HUES6 (cell line): Measurements from ENCODE around the gene TARS3.

Experiments used
- H3K27ac ChIP-seq: 2 replicates; pipeline ENCODE4 v1.7.0; 2013; ENCODE audit warnings: low read depth, mild to moderate bottlenecking, low read length, inconsistent platforms
- H3K27me3 ChIP-seq: 2 replicates; pipeline ENCODE4 v1.6.1; 2013; ENCODE audit warnings: low read length; ENCODE audit not compliant: control insufficient read depth, insufficient read depth
- H3K36me3 ChIP-seq: 2 replicates; pipeline ENCODE4 v1.6.1; 2013; ENCODE audit warnings: low read length; ENCODE audit not compliant: control insufficient read depth, insufficient read depth
- H3K4me1 ChIP-seq: 2 replicates; pipeline ENCODE4 v1.6.1; 2013; ENCODE audit warnings: low read length; ENCODE audit not compliant: control insufficient read depth, insufficient read depth
- H3K4me3 ChIP-seq: 2 replicates; pipeline ENCODE4 v1.5.1; 2013; ENCODE audit warnings: low read depth, low read length
- H3K9ac ChIP-seq: one replicate; pipeline ENCODE4 v1.6.1; 2013; ENCODE audit warnings: mild to moderate bottlenecking, low read length
- H3K9me3 ChIP-seq: 2 replicates; pipeline ENCODE4 v1.6.1; 2013; ENCODE audit warnings: low read depth, low read length; ENCODE audit not compliant: control insufficient read depth, insufficient read depth

TARS3 gene

DNA sequence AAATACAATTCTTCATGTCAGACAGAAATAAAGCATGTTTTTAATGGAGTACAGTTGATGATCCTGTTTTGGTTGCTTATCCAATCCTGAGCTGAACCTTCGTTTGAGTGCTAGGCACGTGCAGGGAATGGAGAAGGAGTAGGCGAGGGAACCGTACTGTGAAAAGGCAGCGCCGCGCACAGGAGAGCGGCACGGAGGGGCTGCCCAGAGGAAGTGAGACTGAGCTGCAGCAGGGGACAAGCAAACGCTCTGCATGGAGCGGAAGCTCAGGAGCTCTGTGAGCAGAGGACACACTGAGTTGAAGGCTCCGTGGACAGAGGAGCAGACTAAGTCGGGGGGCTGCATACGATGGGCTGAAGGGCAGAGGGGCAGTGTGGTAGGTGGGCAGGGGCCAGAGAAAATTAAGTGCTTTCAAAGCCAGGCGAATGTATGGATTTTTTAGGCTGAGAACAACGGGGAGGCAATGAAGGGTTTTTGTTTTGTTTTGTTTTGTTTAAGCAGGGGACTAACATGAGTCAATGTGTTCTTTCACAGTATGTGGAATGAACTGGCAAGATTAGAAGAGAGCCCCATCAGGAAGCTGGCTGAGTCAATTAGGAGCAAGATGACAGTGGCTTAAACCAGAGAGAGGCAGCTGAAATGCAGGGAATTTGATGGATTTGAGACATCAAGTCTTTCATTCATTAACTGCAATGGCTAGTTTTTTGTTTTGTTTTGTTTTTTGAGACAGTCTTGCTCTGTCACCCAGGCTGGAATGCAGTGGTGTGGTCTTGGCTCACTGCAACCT, 48.3 kb downstream of the TARS3 start:
- Histone ChIP-seq H3K27me3 (no peaks in the 10 kb centered on the region), H3K9ac (no peak overlapping the region), H3K4me3 (no peak overlapping the region), H3K27ac (no peak overlapping the region), H3K4me1 (peaks cover 3% of the 10 kb centered on the region; the same call in 1 of the 2 replicates), H3K36me3 (peaks cover 10% of the 10 kb centered on the region), H3K9me3 (no peaks in the 10 kb centered on the region)

DNA sequence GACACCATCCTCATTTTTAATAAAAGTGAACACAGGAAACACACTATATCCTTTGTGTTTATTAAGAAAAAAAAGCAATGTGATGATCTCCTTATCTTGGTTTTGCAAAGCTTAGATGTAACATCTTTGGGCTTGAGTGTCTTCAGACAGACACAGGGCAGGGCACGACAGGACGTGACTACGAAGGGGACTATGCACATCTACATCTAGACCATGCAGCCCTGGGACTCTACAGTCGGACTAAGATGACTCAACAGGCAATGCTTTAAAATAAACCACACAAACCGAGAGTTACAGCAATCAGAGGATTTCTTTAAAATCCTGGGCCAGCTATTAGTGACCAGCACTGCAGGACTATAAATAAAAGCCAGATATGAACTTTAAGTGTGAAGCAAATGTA, 49.3 kb downstream of the TARS3 start:
- no peak overlapping the region for H3K9ac ChIP-seq
- H3K27ac ChIP-seq, result no peak overlapping the region

DNA sequence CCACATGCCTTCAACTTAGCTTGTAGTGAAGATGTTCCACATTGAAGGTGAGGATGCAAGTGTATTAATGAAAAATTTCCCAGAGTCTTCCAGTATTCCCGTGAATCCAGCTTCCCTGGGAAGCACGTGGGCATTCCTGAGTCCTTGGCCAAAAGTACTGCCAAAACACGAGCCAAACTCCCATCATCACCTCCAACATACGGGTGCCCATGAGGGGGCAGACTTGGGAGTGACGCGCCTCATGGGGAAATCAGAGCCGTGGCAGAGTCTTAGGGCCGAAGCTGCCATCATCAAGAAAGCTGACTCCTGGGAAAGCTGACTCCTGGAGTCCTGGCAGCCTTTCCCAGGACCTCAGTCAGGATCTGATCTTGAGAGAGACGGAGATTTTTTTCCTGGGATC, 52.0 kb downstream of the TARS3 start:
- Histone ChIP-seq H3K4me1 (peaks cover 3% of the 10 kb centered on the region; the same call in 1 of the 2 replicates), H3K4me3 (no peak overlapping the region), H3K27me3 (no peaks in the 10 kb centered on the region), H3K36me3 (peaks cover 15% of the 10 kb centered on the region), H3K9me3 (no peaks in the 10 kb centered on the region), H3K9ac (no peak overlapping the region), H3K27ac (no peak overlapping the region)

More for the DNA sequence above, 49.3 kb downstream of the TARS3 start:
- Histone ChIP-seq H3K4me3 (no peak overlapping the region), H3K27me3 (no peaks in the 10 kb centered on the region), H3K4me1 (peaks cover 3% of the 10 kb centered on the region; the same call in 1 of the 2 replicates), H3K9me3 (no peaks in the 10 kb centered on the region), H3K36me3 (peaks cover 15% of the 10 kb centered on the region)

DNA sequence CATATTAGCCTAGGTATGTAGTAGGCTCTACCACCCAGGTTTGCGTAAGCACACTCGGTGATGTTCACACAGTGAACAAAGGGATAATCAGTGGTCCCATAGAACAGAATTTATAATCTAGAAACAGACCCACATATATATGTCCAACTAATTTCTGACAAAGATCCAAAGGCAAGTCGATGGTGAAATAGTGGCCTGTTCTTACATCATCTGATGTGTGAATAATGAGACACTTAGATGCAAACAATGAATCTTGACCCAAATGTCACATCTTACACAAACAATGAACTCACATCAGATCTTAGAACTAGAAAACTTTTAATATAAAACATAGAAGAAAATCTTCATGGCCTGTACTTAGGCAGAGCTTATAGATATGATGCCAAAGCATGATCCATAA, 54.5 kb downstream of the TARS3 start:
- no peaks in the 10 kb centered on the region for H3K4me1 ChIP-seq
- no peak overlapping the region for H3K9ac ChIP-seq
- H3K4me3 ChIP-seq, result no peak overlapping the region
- peaks cover 15% of the 10 kb centered on the region for H3K36me3 ChIP-seq
- H3K9me3 ChIP-seq, result peaks cover 3% of the 10 kb centered on the region; the same call in 1 of the 2 replicates
- no peaks in the 10 kb centered on the region for H3K27me3 ChIP-seq
- no peak overlapping the region for H3K27ac ChIP-seq

DNA sequence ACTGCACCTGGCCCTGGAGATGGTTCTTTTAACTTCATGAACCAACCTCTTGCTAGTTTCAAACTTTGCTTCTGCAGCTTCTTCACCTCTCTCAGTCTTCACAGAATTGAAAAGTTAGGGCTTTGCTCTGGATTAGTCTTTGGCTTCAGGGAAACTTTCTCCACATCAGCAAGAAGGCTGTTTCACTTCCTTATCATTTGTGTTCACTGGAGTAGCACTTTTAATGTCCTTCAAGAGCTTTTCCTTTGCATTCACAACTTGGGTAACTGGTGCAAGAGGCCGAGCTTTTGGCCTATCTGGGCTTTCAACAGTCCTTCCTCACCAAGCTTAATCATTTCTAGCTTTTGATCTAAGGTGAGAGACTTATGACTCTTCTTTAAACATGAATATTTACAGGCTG, 56.4 kb downstream of the TARS3 start:
- Histone ChIP-seq H3K27ac (no peak overlapping the region), H3K9ac (no peak overlapping the region), H3K36me3 (peaks cover 10% of the 10 kb centered on the region), H3K4me3 (no peak overlapping the region), H3K4me1 (no peaks in the 10 kb centered on the region), H3K27me3 (no peaks in the 10 kb centered on the region), H3K9me3 (peaks cover 3% of the 10 kb centered on the region; the same call in 1 of the 2 replicates)

DNA sequence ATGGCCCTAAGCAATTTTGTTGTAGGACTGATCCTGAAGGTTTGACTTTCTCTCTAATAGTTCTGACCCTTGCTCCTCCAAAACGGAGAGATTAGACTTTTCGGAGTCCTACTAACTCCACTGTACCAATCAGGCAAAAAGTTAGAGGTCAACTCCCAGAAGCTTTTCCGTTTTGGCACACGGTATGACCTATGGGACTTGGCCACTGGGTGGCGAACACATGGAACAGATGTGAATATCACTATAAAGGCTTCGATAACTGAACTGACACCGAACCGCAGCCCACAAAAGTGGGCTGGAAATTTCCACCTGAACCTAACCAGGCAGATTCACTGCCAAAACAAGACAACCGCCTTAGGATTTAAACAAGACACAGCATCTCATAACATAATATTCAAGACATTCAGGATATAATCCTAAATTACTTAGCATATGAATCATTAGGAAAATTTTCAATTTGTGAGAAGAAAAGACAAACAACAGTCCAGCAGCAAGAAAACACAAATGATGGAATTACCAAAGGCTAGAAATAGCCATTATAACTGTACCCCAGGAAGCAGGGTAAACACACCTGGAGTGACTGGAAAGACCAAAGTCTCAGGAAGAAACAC, 59.9 kb downstream of the TARS3 start:
- Histone ChIP-seq H3K27ac (no peak overlapping the region), H3K36me3 (no peaks in the 10 kb centered on the region), H3K4me1 (peaks cover 2% of the 10 kb centered on the region; the same call in 1 of the 2 replicates), H3K9me3 (peaks cover 3% of the 10 kb centered on the region; the same call in 1 of the 2 replicates), H3K4me3 (no peak overlapping the region), H3K9ac (no peak overlapping the region), H3K27me3 (no peaks in the 10 kb centered on the region)

DNA sequence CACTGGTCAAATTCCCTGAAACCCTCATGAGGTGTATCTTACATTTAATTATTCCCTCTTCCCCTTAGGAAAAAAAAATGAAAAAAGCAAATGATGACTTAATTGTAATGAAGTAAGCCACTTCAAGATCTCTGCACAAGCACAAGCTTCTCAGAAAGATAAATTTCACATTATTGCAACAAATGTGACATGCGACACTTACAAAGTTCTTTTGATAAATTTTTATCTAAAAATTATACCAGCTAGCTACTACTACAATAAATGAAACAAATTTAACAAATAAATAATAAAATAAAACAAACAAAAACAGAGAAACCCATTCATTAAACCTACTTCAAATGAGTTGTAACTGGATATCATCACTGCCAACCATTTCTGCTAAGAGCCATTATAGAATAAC, 62.1 kb downstream of the TARS3 start:
- H3K27ac ChIP-seq, result no peak overlapping the region
- peaks cover 3% of the 10 kb centered on the region; the same call in 1 of the 2 replicates for H3K9me3 ChIP-seq
- H3K4me3 ChIP-seq, result no peak overlapping the region
- no peaks in the 10 kb centered on the region for H3K27me3 ChIP-seq
- no peak overlapping the region for H3K9ac ChIP-seq
- H3K36me3 ChIP-seq, result no peaks in the 10 kb centered on the region
- peaks cover 4% of the 10 kb centered on the region; the same call in 1 of the 2 replicates for H3K4me1 ChIP-seq

DNA sequence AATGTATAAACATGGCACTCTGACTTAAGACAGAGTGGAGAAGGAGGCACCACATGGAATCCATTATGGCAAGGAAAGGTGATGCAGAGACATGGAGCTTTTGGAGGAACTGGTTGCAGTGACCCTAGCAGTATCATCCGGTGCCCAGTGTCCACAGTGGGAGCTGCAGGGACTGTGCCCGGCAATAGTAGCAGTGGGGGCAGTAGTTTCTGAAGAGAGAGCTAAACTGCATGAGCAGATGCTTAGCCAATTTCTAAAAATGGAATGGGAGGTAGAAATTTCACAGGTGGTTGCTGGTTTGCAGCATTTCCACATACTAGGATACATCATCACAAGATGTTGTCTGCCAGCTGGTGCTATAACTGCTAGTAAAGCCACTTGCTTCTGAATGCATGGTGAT, 64.3 kb downstream of the TARS3 start:
- Histone ChIP-seq H3K4me3 (no peak overlapping the region), H3K36me3 (peaks cover 3% of the 10 kb centered on the region; the same call in 1 of the 2 replicates), H3K9me3 (peaks cover 2% of the 10 kb centered on the region; the same call in 1 of the 2 replicates), H3K27ac (no peak overlapping the region), H3K27me3 (no peaks in the 10 kb centered on the region), H3K9ac (no peak overlapping the region), H3K4me1 (peaks cover 4% of the 10 kb centered on the region; the same call in 1 of the 2 replicates)

DNA sequence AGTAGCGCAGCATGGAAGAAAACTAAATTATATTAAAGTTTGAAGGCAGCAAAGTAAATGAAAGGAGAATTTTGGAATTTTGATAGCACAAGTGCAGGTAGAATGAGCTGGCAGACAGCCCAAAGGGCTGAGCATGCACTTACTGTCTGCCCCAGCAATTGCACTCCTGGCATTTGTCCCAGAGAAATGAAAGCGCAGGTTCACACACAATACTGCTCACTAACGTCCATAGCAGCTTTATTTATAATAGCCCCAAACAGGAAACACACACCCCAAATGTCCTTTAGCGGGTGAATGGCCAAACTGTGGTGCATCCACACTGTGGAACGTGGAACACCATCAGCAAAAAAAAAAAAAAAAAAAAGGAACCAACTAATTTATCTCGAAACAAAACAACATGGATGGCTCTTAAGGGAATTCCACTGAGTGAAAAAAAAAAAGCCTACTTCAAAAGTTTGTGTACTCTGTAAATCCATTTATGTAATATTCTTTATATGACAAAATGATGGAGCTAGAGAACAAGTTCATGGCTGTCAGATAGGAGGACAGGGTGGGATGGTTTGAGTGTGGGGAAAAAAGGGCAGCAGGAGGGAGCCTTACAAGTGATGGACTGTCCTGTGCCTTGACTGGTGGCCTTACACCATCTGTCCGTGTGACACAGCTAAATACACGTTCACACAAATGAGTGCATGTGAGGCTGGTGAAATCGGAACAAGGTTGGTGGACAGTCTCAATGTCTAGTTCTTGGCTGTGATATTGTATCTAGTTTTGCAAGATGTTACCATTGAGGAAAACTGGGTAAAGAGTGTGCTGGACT, 66.1 kb downstream of the TARS3 start:
- peaks cover 3% of the 10 kb centered on the region; the same call in 1 of the 2 replicates for H3K36me3 ChIP-seq
- H3K9me3 ChIP-seq, result peaks cover 2% of the 10 kb centered on the region; the same call in 1 of the 2 replicates
- H3K27me3 ChIP-seq, result no peaks in the 10 kb centered on the region
- peaks cover 4% of the 10 kb centered on the region; the same call in 1 of the 2 replicates for H3K4me1 ChIP-seq
- no peak overlapping the region for H3K9ac ChIP-seq
- no peak overlapping the region for H3K4me3 ChIP-seq
- no peak overlapping the region for H3K27ac ChIP-seq

DNA sequence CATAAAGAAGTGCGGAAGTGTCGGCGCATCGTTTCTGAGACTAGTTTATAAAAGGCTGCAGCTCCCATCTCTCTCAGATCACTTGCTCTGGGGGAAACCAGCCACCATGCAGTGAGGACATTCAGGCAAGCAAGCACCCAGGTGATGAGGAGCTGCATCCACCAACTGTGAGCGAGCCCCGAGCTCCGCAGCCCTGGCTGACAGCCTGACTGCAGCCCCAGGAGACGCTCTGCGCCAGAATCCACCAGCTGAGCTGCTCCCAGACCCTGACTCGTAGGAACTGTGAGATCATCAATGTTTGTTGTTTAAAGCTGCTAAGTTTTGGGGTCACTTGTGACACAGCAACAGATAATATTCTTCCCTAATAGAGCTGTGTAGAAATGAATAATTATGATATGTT, 67.1 kb downstream of the TARS3 start:
- Histone ChIP-seq H3K36me3 (peaks cover 3% of the 10 kb centered on the region; the same call in 1 of the 2 replicates), H3K9me3 (peaks cover 2% of the 10 kb centered on the region; the same call in 1 of the 2 replicates), H3K27me3 (no peaks in the 10 kb centered on the region), H3K9ac (no peak overlapping the region), H3K4me3 (no peak overlapping the region), H3K4me1 (peaks cover 4% of the 10 kb centered on the region; the same call in 1 of the 2 replicates), H3K27ac (no peak overlapping the region)
